GM12892 (cell line): Measurements from ENCODE around the gene ARFGAP1.

Experiments used
- POLR2A ChIP-seq: IDR thresholded peaks from 2 replicates; pipeline ENCODE4 v1.6.1; 2011; ENCODE audit warnings: low read depth, low read length, control low read depth
- TAF1 ChIP-seq: IDR thresholded peaks from 2 replicates; pipeline ENCODE4 v1.6.1; 2011; ENCODE audit warnings: low read depth, mild to moderate bottlenecking, control low read depth, low read length, borderline replicate concordance

GRCh38 chr20:63301671-63302070 lies 29.1 kb downstream of the ARFGAP1 start:
- TF ChIP-seq TAF1 (no peak), POLR2A (no peak)
